ENCODE measurements around the gene EXOSC2.
"Not testable (repeated sequence)": the region's sequence is repeated elsewhere in the genome, so short reads cannot be mapped to it uniquely, and the experiment has no call there.

EXOSC2 gene

GRCh38 chr9:130668196-130668595 lies 25.4 kb upstream of the EXOSC2 start:
- no peak for ATAC-seq
- DNase-seq: no peak

GRCh38 chr9:130668659-130669058 lies 24.9 kb upstream of the EXOSC2 start:
- DNase-seq (no peak), ATAC-seq (no peak)

- DNase-seq: no peak
- no peak for ATAC-seq
Measured at GRCh38 chr9:130669965-130670364, 23.6 kb upstream of the EXOSC2 start.

GRCh38 chr9:130670644-130671043 lies 22.9 kb upstream of the EXOSC2 start:
- no peak for ATAC-seq

GRCh38 chr9:130672466-130672865 lies 21.1 kb upstream of the EXOSC2 start:
- ATAC-seq (no peak), DNase-seq (no peak)

More at GRCh38 chr9:130670644-130671043, 22.9 kb upstream of the EXOSC2 start:
- DNase-seq: no peak

GRCh38 chr9:130672933-130673615 lies 20.5 kb upstream of the EXOSC2 start:
- ATAC-seq: no peak
- no peak for DNase-seq

GRCh38 chr9:130675396-130675795 lies 18.2 kb upstream of the EXOSC2 start:
- no peak for DNase-seq
- ATAC-seq: no peak

- ATAC-seq: no peak
- no peak for DNase-seq
Measured at GRCh38 chr9:130677252-130677651, 16.3 kb upstream of the EXOSC2 start.

GRCh38 chr9:130680836-130681768 lies 12.5 kb upstream of the EXOSC2 start:
- DNase-seq (peak; percentile 72), ATAC-seq (peak; percentile 64)

GRCh38 chr9:130681769-130682420 lies 11.7 kb upstream of the EXOSC2 start:
- ATAC-seq (peak; percentile 29), DNase-seq (peak; percentile 41)

- DNase-seq: peak; percentile 70
- no peak for ATAC-seq
Measured at GRCh38 chr9:130682421-130683121, 11.0 kb upstream of the EXOSC2 start.

- DNase-seq (no peak), ATAC-seq (no peak)
Measured at GRCh38 chr9:130685104-130685503, 8.5 kb upstream of the EXOSC2 start.

GRCh38 chr9:130685945-130686344 lies 7.6 kb upstream of the EXOSC2 start:
- not testable (repeated sequence) for DNase-seq, ATAC-seq

- ATAC-seq: no peak
- no peak for DNase-seq
Measured at GRCh38 chr9:130687615-130688014, 6.0 kb upstream of the EXOSC2 start.

GRCh38 chr9:130688072-130688471 lies 5.5 kb upstream of the EXOSC2 start:
- DNase-seq: no peak
- no peak for ATAC-seq

- ATAC-seq (no peak), DNase-seq (no peak)
Measured at GRCh38 chr9:130689572-130689936, 4.0 kb upstream of the EXOSC2 start.

- DNase-seq (no peak), ATAC-seq (no peak)
Measured at GRCh38 chr9:130689937-130690700, 3.5 kb upstream of the EXOSC2 start.

GRCh38 chr9:130692321-130692720 lies 1.3 kb upstream of the EXOSC2 start:
- peak; percentile 45 for DNase-seq
- no peak for ATAC-seq

GRCh38 chr9:130693101-130693425 lies 517 bp upstream of the EXOSC2 start:
- DNase-seq (no peak), ATAC-seq (no peak)

GRCh38 chr9:130694205-130694604 lies 625 bp downstream of the EXOSC2 start:
- ATAC-seq (no peak), DNase-seq (no peak)

GRCh38 chr9:130696139-130696650 lies 2.6 kb downstream of the EXOSC2 start:
- ATAC-seq: no peak
- no peak for DNase-seq

All from stimulated activated naive CD8-positive, alpha-beta T cell treated with anti-CD3 and anti-CD28 coated beads, Interleukin-15, Interleukin-2, amounts not matched to agents 100 U/mL and 50 U/mL, for 24 hours (primary cell).